Measurements from ENCODE around the gene CYP26A1. TPM values are rescaled to one million over a fixed set of nuclear protein-coding genes. Genes with fewer than 3 reads are reported as not detected.

CYP26A1 gene
- total RNA-seq, 1 donor from 2014 or later, result 0.18 TPM

- no peak for FAIRE-seq
Measured at GRCh38 chr10:93123766-93124165, 50.1 kb downstream of the CYP26A1 start.

GRCh38 chr10:93124580-93125318, 51.1 kb downstream of the CYP26A1 start:
- Histone ChIP-seq H3K4me2 (ENCODE audit: low read length) (no peak overlapping the region), H3K4me3 (ENCODE audit: insufficient read depth, low read depth, low read length) (no peak overlapping the region), H3K27ac (ENCODE audit: low read depth, low read length) (no peak overlapping the region), H3K36me3 (ENCODE audit: insufficient read depth, low read length) (no peaks in the 10 kb centered on the region), H3K4me1 (ENCODE audit: insufficient read depth, low read length) (no peaks in the 10 kb centered on the region), H3K9ac (ENCODE audit: low read length) (no peak overlapping the region), H3K79me2 (ENCODE audit: insufficient read depth, low read length) (no peaks in the 10 kb centered on the region), H2AFZ (ENCODE audit: low read depth, low read length) (no peak overlapping the region), H3K27me3 (ENCODE audit: insufficient read depth, low read length) (peaks cover 2% of the 10 kb centered on the region), H4K20me1 (ENCODE audit: insufficient read depth, low read length) (no peaks in the 10 kb centered on the region), H3K9me3 (ENCODE audit: insufficient read depth, low read depth, low read length) (no peaks in the 10 kb centered on the region)
- Mint-ChIP-seq H3K27me3 (ENCODE audit: low read depth, unreplicated experiment) (peaks cover 20% of the 10 kb centered on the region), H3K36me3 (ENCODE audit: low read depth, unreplicated experiment) (peaks cover 3% of the 10 kb centered on the region), H3K9me3 (ENCODE audit: unreplicated experiment) (peaks cover 18% of the 10 kb centered on the region), H3K27ac (ENCODE audit: unreplicated experiment) (peak overlapping the region; percentile 30), H3K4me3 (ENCODE audit: unreplicated experiment) (no peak overlapping the region), H3K4me1 (ENCODE audit: low read depth, unreplicated experiment) (peaks cover 3% of the 10 kb centered on the region)
- TF ChIP-seq EZH2 (IDR thresholded peaks at IDR 0.05; ENCODE audit: insufficient read depth, low read length) (no peak), CTCF (IDR thresholded peaks at IDR 0.05; ENCODE audit: insufficient read depth, low read depth, low read length) (no peak)
- DNase-seq (ENCODE audit: low read depth), result no peak
- FAIRE-seq, result no peak

More at GRCh38 chr10:93123766-93124165, 50.1 kb downstream of the CYP26A1 start:
- no peak for DNase-seq (ENCODE audit: low read depth)
- H3K4me3 ChIP-seq (ENCODE audit: insufficient read depth, low read depth, low read length), result no peak overlapping the region
- H3K4me1 Mint-ChIP-seq (ENCODE audit: low read depth, unreplicated experiment), result peaks cover 3% of the 10 kb centered on the region
- peaks cover 2% of the 10 kb centered on the region for H3K27me3 ChIP-seq (ENCODE audit: insufficient read depth, low read length)
- H3K4me1 ChIP-seq (ENCODE audit: insufficient read depth, low read length), result no peaks in the 10 kb centered on the region
- H3K4me3 Mint-ChIP-seq (ENCODE audit: unreplicated experiment), result no peak overlapping the region
- TF ChIP-seq EZH2 (IDR thresholded peaks at IDR 0.05; ENCODE audit: insufficient read depth, low read length) (no peak), CTCF (IDR thresholded peaks at IDR 0.05; ENCODE audit: insufficient read depth, low read depth, low read length) (no peak)
- no peaks in the 10 kb centered on the region for H3K9me3 ChIP-seq (ENCODE audit: insufficient read depth, low read depth, low read length)
- peaks cover 3% of the 10 kb centered on the region for H3K36me3 Mint-ChIP-seq (ENCODE audit: low read depth, unreplicated experiment)
- peaks cover 20% of the 10 kb centered on the region for H3K27me3 Mint-ChIP-seq (ENCODE audit: low read depth, unreplicated experiment)
- H3K9me3 Mint-ChIP-seq (ENCODE audit: unreplicated experiment), result peaks cover 19% of the 10 kb centered on the region
- no peaks in the 10 kb centered on the region for H4K20me1 ChIP-seq (ENCODE audit: insufficient read depth, low read length)
- no peak overlapping the region for H3K4me2 ChIP-seq (ENCODE audit: low read length)
- H3K27ac ChIP-seq (ENCODE audit: low read depth, low read length), result no peak overlapping the region
- no peak overlapping the region for H2AFZ ChIP-seq (ENCODE audit: low read depth, low read length)
- no peaks in the 10 kb centered on the region for H3K36me3 ChIP-seq (ENCODE audit: insufficient read depth, low read length)
- no peak overlapping the region for H3K27ac Mint-ChIP-seq (ENCODE audit: unreplicated experiment)
- no peak overlapping the region for H3K9ac ChIP-seq (ENCODE audit: low read length)
- no peaks in the 10 kb centered on the region for H3K79me2 ChIP-seq (ENCODE audit: insufficient read depth, low read length)

GRCh38 chr10:93125966-93126365, 52.3 kb downstream of the CYP26A1 start:
- Histone ChIP-seq H3K27me3 (ENCODE audit: insufficient read depth, low read length) (peaks cover 2% of the 10 kb centered on the region), H3K4me2 (ENCODE audit: low read length) (no peak overlapping the region), H3K9me3 (ENCODE audit: insufficient read depth, low read depth, low read length) (no peaks in the 10 kb centered on the region), H3K4me1 (ENCODE audit: insufficient read depth, low read length) (no peaks in the 10 kb centered on the region), H3K27ac (ENCODE audit: low read depth, low read length) (no peak overlapping the region), H3K79me2 (ENCODE audit: insufficient read depth, low read length) (no peaks in the 10 kb centered on the region), H2AFZ (ENCODE audit: low read depth, low read length) (no peak overlapping the region), H3K9ac (ENCODE audit: low read length) (no peak overlapping the region), H3K4me3 (ENCODE audit: insufficient read depth, low read depth, low read length) (no peak overlapping the region), H4K20me1 (ENCODE audit: insufficient read depth, low read length) (no peaks in the 10 kb centered on the region), H3K36me3 (ENCODE audit: insufficient read depth, low read length) (no peaks in the 10 kb centered on the region)
- H3K9me3 Mint-ChIP-seq (ENCODE audit: unreplicated experiment), result peaks cover 13% of the 10 kb centered on the region
- no peak for TF ChIP-seq CTCF (IDR thresholded peaks at IDR 0.05; ENCODE audit: insufficient read depth, low read depth, low read length)
- TF ChIP-seq EZH2 (IDR thresholded peaks at IDR 0.05; ENCODE audit: insufficient read depth, low read length), result no peak
- H3K4me1 Mint-ChIP-seq (ENCODE audit: low read depth, unreplicated experiment), result no peaks in the 10 kb centered on the region
- peaks cover 13% of the 10 kb centered on the region for H3K27me3 Mint-ChIP-seq (ENCODE audit: low read depth, unreplicated experiment)
- DNase-seq (ENCODE audit: low read depth) (no peak), FAIRE-seq (no peak)
- H3K36me3 Mint-ChIP-seq (ENCODE audit: low read depth, unreplicated experiment), result peaks cover 3% of the 10 kb centered on the region
- H3K27ac Mint-ChIP-seq (ENCODE audit: unreplicated experiment), result no peak overlapping the region
- no peak overlapping the region for H3K4me3 Mint-ChIP-seq (ENCODE audit: unreplicated experiment)

Data from astrocyte (in vitro differentiated cells and primary cell).